ENCODE measurements around the gene CCS. TPM values are rescaled to one million over a fixed set of nuclear protein-coding genes. Genes with fewer than 3 reads are reported as not detected.
"Not testable (repeated sequence)": the region's sequence is repeated elsewhere in the genome, so short reads cannot be mapped to it uniquely, and the experiment has no call there.

The CCS gene
- total RNA-seq, 4 donors from 2014 or later = 27.8 to 50.7 (median 34.8) TPM

- H3K27me3 ChIP-seq = no peaks in the 10 kb centered on the region
- H3K36me3 ChIP-seq = peaks cover 0 to 6% (median 5%) of the 10 kb centered on the region in 4 donors
- H3K9me3 ChIP-seq = no peaks in the 10 kb centered on the region
- TF ChIP-seq POLR2A (IDR thresholded peaks at IDR 0.05; ENCODE audit: low read depth) (no peak), EP300 (IDR thresholded peaks at IDR 0.05) (no peak), POLR2AphosphoS5 (IDR thresholded peaks at IDR 0.05) (no peak), CTCF (IDR thresholded peaks at IDR 0.05) (no peak)
- H3K4me1 ChIP-seq = peaks cover 10 to 23% (median 21%) of the 10 kb centered on the region in 4 donors
- no peak for DNase-seq (ENCODE audit: extremely low spot score)
- WGBS = 78% methylated on average over 2 of the region's 2 CpGs
- intact Hi-C loops (cut with DNase I) = no loop called here
- H3K27ac ChIP-seq (replicated peaks in 1 of 4) = no peak overlapping the region
- H3K4me3 ChIP-seq = no peak overlapping the region
Measured at GRCh38 chr11:66570850-66571180, 22.2 kb upstream of the CCS start.

- peak; percentile 95 for DNase-seq (ENCODE audit: extremely low spot score)
- Histone ChIP-seq H3K4me3 (no peak overlapping the region), H3K36me3 (no peaks in the 10 kb centered on the region), H3K9me3 (peaks cover 0 to 7% (median 0%) of the 10 kb centered on the region in 4 donors), H3K27ac (replicated peaks in 1 of 4) (no peak overlapping the region), H3K27me3 (no peaks in the 10 kb centered on the region), H3K4me1 (peaks cover 0 to 7% (median 6%) of the 10 kb centered on the region in 4 donors)
- intact Hi-C loops (cut with DNase I) = no loop called here
- 20% methylated on average over 19 of the region's 25 CpGs for WGBS
- peak in 1 of 2 donors; percentile 71 for TF ChIP-seq POLR2AphosphoS5 (IDR thresholded peaks at IDR 0.05)
- peak; percentile 85 to 87 (median 86) for TF ChIP-seq CTCF (IDR thresholded peaks at IDR 0.05)
- TF ChIP-seq EP300 (IDR thresholded peaks at IDR 0.05) = no peak
- no peak for TF ChIP-seq POLR2A (IDR thresholded peaks at IDR 0.05; ENCODE audit: low read depth)
Measured at GRCh38 chr11:66579017-66579606, 13.9 kb upstream of the CCS start.

- TF ChIP-seq CTCF (IDR thresholded peaks at IDR 0.05) (no peak), POLR2AphosphoS5 (IDR thresholded peaks at IDR 0.05) (no peak), POLR2A (IDR thresholded peaks at IDR 0.05; ENCODE audit: low read depth) (no peak), EP300 (IDR thresholded peaks at IDR 0.05) (no peak)
- Histone ChIP-seq H3K27ac (replicated peaks in 1 of 4) (no peak overlapping the region), H3K4me3 (no peak overlapping the region), H3K27me3 (no peaks in the 10 kb centered on the region), H3K9me3 (peaks cover 0 to 7% (median 0%) of the 10 kb centered on the region in 4 donors), H3K36me3 (no peaks in the 10 kb centered on the region), H3K4me1 (peaks cover 0 to 7% (median 6%) of the 10 kb centered on the region in 4 donors)
- no peak for DNase-seq (ENCODE audit: extremely low spot score)
- WGBS = 84% methylated on average over 5 of the region's 5 CpGs
- intact Hi-C loops (cut with DNase I) = no loop called here
Measured at GRCh38 chr11:66580803-66581202, 12.2 kb upstream of the CCS start.

- H3K4me1 ChIP-seq = peaks cover 0 to 7% (median 6%) of the 10 kb centered on the region in 4 donors
- H3K36me3 ChIP-seq = no peaks in the 10 kb centered on the region
- intact Hi-C loops (cut with DNase I) = no loop called here
- peaks cover 0 to 7% (median 0%) of the 10 kb centered on the region in 4 donors for H3K9me3 ChIP-seq
- no peak for TF ChIP-seq CTCF (IDR thresholded peaks at IDR 0.05)
- TF ChIP-seq POLR2A (IDR thresholded peaks at IDR 0.05; ENCODE audit: low read depth) = no peak
- no peak for TF ChIP-seq EP300 (IDR thresholded peaks at IDR 0.05)
- TF ChIP-seq POLR2AphosphoS5 (IDR thresholded peaks at IDR 0.05) = no peak
- H3K27me3 ChIP-seq = no peaks in the 10 kb centered on the region
- no peak for DNase-seq (ENCODE audit: extremely low spot score)
- no peak overlapping the region for H3K27ac ChIP-seq (replicated peaks in 1 of 4)
- H3K4me3 ChIP-seq = no peak overlapping the region
- WGBS = 91% methylated on average over 3 of the region's 3 CpGs
Measured at GRCh38 chr11:66581261-66581660, 11.7 kb upstream of the CCS start.

- WGBS = 93% methylated on average over 3 of the region's 3 CpGs
- DNase-seq (ENCODE audit: extremely low spot score); intact Hi-C loops (cut with DNase I); H3K27me3 ChIP-seq; H3K36me3 ChIP-seq; H3K9me3 ChIP-seq; H3K27ac ChIP-seq (replicated peaks in 1 of 4); H3K4me1 ChIP-seq; H3K4me3 ChIP-seq: not testable (repeated sequence)
Measured at GRCh38 chr11:66582565-66583147, 10.3 kb upstream of the CCS start.

GRCh38 chr11:66585447-66585846, 7.5 kb upstream of the CCS start:
- H3K36me3 ChIP-seq; H3K4me3 ChIP-seq; H3K27me3 ChIP-seq; H3K4me1 ChIP-seq; intact Hi-C loops (cut with DNase I); H3K27ac ChIP-seq (replicated peaks in 1 of 4); H3K9me3 ChIP-seq; DNase-seq (ENCODE audit: extremely low spot score): not testable (repeated sequence)
- WGBS = 77% methylated on average over 1 of the region's 1 CpG

Data from esophagus muscularis mucosa (tissue), 4 donors.